Measurements from ENCODE around the gene CYFIP1.

Gene CYFIP1

GRCh38 chr15:22903427-22903826 is 76.7 kb downstream of the CYFIP1 start:
- H3K27me3 ChIP-seq (ENCODE audit: control insufficient read depth, low read length) = no peaks in the 10 kb centered on the region
- no peaks in the 10 kb centered on the region for H3F3A ChIP-seq (ENCODE audit: control insufficient read depth, insufficient read depth)
- no peaks in the 10 kb centered on the region for H3K79me2 ChIP-seq (ENCODE audit: control insufficient read depth, low read length)
- no peak overlapping the region for H3K4me3 ChIP-seq (ENCODE audit: low read length)
- H4K20me1 ChIP-seq (ENCODE audit: control insufficient read depth, insufficient read depth, low read depth, low read length) = no peaks in the 10 kb centered on the region
- H3K9me2 ChIP-seq (replicated peaks; ENCODE audit: control insufficient read depth, low read length) = no peaks in the 10 kb centered on the region
- no peak overlapping the region for H3K27ac ChIP-seq (ENCODE audit: low read depth, low read length)
- TF ChIP-seq CTCF (IDR thresholded peaks at IDR 0.05; ENCODE audit: low read depth, low read length, poor library complexity, severe bottlenecking) (no peak), EZH2phosphoT487 (IDR thresholded peaks at IDR 0.05; ENCODE audit: borderline replicate concordance, low read length) (no peak)
- no peaks in the 10 kb centered on the region for H3K36me3 ChIP-seq (ENCODE audit: control insufficient read depth, low read length)
- H3K9me3 ChIP-seq (ENCODE audit: control insufficient read depth, insufficient read depth, low read length) = no peaks in the 10 kb centered on the region
- H3K4me2 ChIP-seq (ENCODE audit: low read length) = no peak overlapping the region
- no peaks in the 10 kb centered on the region for H3K4me1 ChIP-seq (ENCODE audit: control insufficient read depth, low read length)

- H4K20me1 ChIP-seq (ENCODE audit: control insufficient read depth, insufficient read depth, low read depth, low read length) = no peaks in the 10 kb centered on the region
- H3K4me1 ChIP-seq (ENCODE audit: control insufficient read depth, low read length) = no peaks in the 10 kb centered on the region
- no peaks in the 10 kb centered on the region for H3K9me2 ChIP-seq (replicated peaks; ENCODE audit: control insufficient read depth, low read length)
- H3K27ac ChIP-seq (ENCODE audit: low read depth, low read length) = no peak overlapping the region
- TF ChIP-seq CTCF (IDR thresholded peaks at IDR 0.05; ENCODE audit: low read depth, low read length, poor library complexity, severe bottlenecking) (no peak), EZH2phosphoT487 (IDR thresholded peaks at IDR 0.05; ENCODE audit: borderline replicate concordance, low read length) (no peak)
- H3F3A ChIP-seq (ENCODE audit: control insufficient read depth, insufficient read depth) = no peaks in the 10 kb centered on the region
- H3K4me3 ChIP-seq (ENCODE audit: low read length) = no peak overlapping the region
- H3K27me3 ChIP-seq (ENCODE audit: control insufficient read depth, low read length) = no peaks in the 10 kb centered on the region
- no peaks in the 10 kb centered on the region for H3K9me3 ChIP-seq (ENCODE audit: control insufficient read depth, insufficient read depth, low read length)
- no peaks in the 10 kb centered on the region for H3K36me3 ChIP-seq (ENCODE audit: control insufficient read depth, low read length)
- H3K4me2 ChIP-seq (ENCODE audit: low read length) = no peak overlapping the region
- no peaks in the 10 kb centered on the region for H3K79me2 ChIP-seq (ENCODE audit: control insufficient read depth, low read length)
Observed at GRCh38 chr15:22902981-22903380, 77.2 kb downstream of the CYFIP1 start.

- Histone ChIP-seq H3K4me3 (ENCODE audit: low read length) (no peak overlapping the region), H3K9me2 (replicated peaks; ENCODE audit: control insufficient read depth, low read length) (no peaks in the 10 kb centered on the region), H3F3A (ENCODE audit: control insufficient read depth, insufficient read depth) (no peaks in the 10 kb centered on the region), H3K79me2 (ENCODE audit: control insufficient read depth, low read length) (no peaks in the 10 kb centered on the region), H3K27me3 (ENCODE audit: control insufficient read depth, low read length) (no peaks in the 10 kb centered on the region), H3K4me1 (ENCODE audit: control insufficient read depth, low read length) (no peaks in the 10 kb centered on the region), H3K27ac (ENCODE audit: low read depth, low read length) (no peak overlapping the region), H3K4me2 (ENCODE audit: low read length) (no peak overlapping the region), H4K20me1 (ENCODE audit: control insufficient read depth, insufficient read depth, low read depth, low read length) (no peaks in the 10 kb centered on the region), H3K9me3 (ENCODE audit: control insufficient read depth, insufficient read depth, low read length) (no peaks in the 10 kb centered on the region), H3K36me3 (ENCODE audit: control insufficient read depth, low read length) (no peaks in the 10 kb centered on the region)
- TF ChIP-seq EZH2phosphoT487 (IDR thresholded peaks at IDR 0.05; ENCODE audit: borderline replicate concordance, low read length) = no peak
- TF ChIP-seq CTCF (IDR thresholded peaks at IDR 0.05; ENCODE audit: low read depth, low read length, poor library complexity, severe bottlenecking) = peak; percentile 20
Observed at GRCh38 chr15:22902578-22902977, 77.6 kb downstream of the CYFIP1 start.

DNA sequence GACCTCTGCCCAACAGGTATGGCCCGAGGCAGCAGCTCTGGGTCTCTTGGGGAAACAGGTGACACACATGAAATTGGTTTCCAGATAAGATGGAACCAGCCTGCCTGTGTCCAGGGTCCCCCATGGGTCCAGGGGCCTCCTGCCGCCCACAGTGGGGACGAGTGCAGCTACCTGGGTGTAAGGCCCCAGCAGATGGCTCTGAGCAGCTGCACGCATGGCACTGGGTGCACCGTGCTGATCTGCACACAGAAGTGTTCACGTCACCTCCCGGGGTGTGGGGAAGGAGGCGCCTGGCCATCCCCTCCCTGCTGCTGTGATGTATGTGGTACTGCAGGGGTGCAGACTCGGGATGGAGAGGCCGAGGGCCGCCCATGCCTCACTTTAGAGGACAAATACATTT is 78.1 kb downstream of the CYFIP1 start:
- no peaks in the 10 kb centered on the region for H3K36me3 ChIP-seq (ENCODE audit: control insufficient read depth, low read length)
- H3K27me3 ChIP-seq (ENCODE audit: control insufficient read depth, low read length) = no peaks in the 10 kb centered on the region
- no peaks in the 10 kb centered on the region for H3K9me3 ChIP-seq (ENCODE audit: control insufficient read depth, insufficient read depth, low read length)
- TF ChIP-seq CTCF (IDR thresholded peaks at IDR 0.05; ENCODE audit: low read depth, low read length, poor library complexity, severe bottlenecking) (no peak), EZH2phosphoT487 (IDR thresholded peaks at IDR 0.05; ENCODE audit: borderline replicate concordance, low read length) (no peak)
- H3K4me1 ChIP-seq (ENCODE audit: control insufficient read depth, low read length) = no peaks in the 10 kb centered on the region
- no peaks in the 10 kb centered on the region for H3K79me2 ChIP-seq (ENCODE audit: control insufficient read depth, low read length)
- H3K27ac ChIP-seq (ENCODE audit: low read depth, low read length) = no peak overlapping the region
- H3K9me2 ChIP-seq (replicated peaks; ENCODE audit: control insufficient read depth, low read length) = no peaks in the 10 kb centered on the region
- no peak overlapping the region for H3K4me3 ChIP-seq (ENCODE audit: low read length)
- no peaks in the 10 kb centered on the region for H4K20me1 ChIP-seq (ENCODE audit: control insufficient read depth, insufficient read depth, low read depth, low read length)
- H3K4me2 ChIP-seq (ENCODE audit: low read length) = no peak overlapping the region
- H3F3A ChIP-seq (ENCODE audit: control insufficient read depth, insufficient read depth) = no peaks in the 10 kb centered on the region

Measured in DOHH2 (cell line).